NCI-H82 treated with DMSO at 0.1 percent for 48 hours (cell line): ENCODE measurements around the gene EGLN1.
"Not testable (repeated sequence)": the region's sequence is repeated elsewhere in the genome, so short reads cannot be mapped to it uniquely, and the experiment has no call there.

Source experiments
- DNase-seq: peaks from one replicate; lab custom pipeline; 2025; ENCODE audit not compliant: unreplicated experiment; lab: John Stamatoyannopoulos, UW

EGLN1 gene

GRCh38 chr1:231364192-231364591, 57.9 kb downstream of the EGLN1 start:
- no peak for DNase-seq

GRCh38 chr1:231363624-231364023, 58.5 kb downstream of the EGLN1 start:
- DNase-seq, result no peak

GRCh38 chr1:231362325-231362724, 59.8 kb downstream of the EGLN1 start:
- DNase-seq, result no peak

GRCh38 chr1:231359113-231359512, 63.0 kb downstream of the EGLN1 start:
- no peak for DNase-seq

- peak; percentile 74 for DNase-seq
These were observed 64.2 kb downstream of the EGLN1 start for GRCh38 chr1:231357831-231358354.

- no peak for DNase-seq
These were observed 64.8 kb downstream of the EGLN1 start for GRCh38 chr1:231357187-231357772.

GRCh38 chr1:231355171-231355570, 66.9 kb downstream of the EGLN1 start:
- DNase-seq, result no peak

GRCh38 chr1:231354330-231355020, 67.6 kb downstream of the EGLN1 start:
- DNase-seq, result no peak

- no peak for DNase-seq
These were observed 69.0 kb downstream of the EGLN1 start for GRCh38 chr1:231353086-231353485.

- DNase-seq, result no peak
These were observed 70.3 kb downstream of the EGLN1 start for GRCh38 chr1:231351816-231352215.

- not testable (repeated sequence) for DNase-seq
These were observed 73.2 kb downstream of the EGLN1 start for GRCh38 chr1:231348856-231349255.

GRCh38 chr1:231348442-231348841, 73.6 kb downstream of the EGLN1 start:
- DNase-seq, result no peak

GRCh38 chr1:231347961-231348360, 74.1 kb downstream of the EGLN1 start:
- DNase-seq, result no peak

- DNase-seq, result no peak
These were observed 81.6 kb downstream of the EGLN1 start for GRCh38 chr1:231340328-231341013.

- DNase-seq, result no peak
These were observed 83.6 kb downstream of the EGLN1 start, which contains the start of gene SPRTN for GRCh38 chr1:231338270-231339128. Gene SPRTN (plus strand): TSS chr1:231338293. CDS start chr1:231338384, 91 bp downstream.

GRCh38 chr1:231337472-231338269, 84.4 kb downstream of the EGLN1 start, which contains the start of gene EXOC8:
Gene EXOC8 (minus strand): TSS chr1:231337852. CDS start chr1:231337745, 107 bp downstream.
- peak; percentile 97 for DNase-seq

GRCh38 chr1:231337043-231337471, 85.0 kb downstream of the EGLN1 start:
- DNase-seq, result no peak

- no peak for DNase-seq
These were observed 86.2 kb downstream of the EGLN1 start for GRCh38 chr1:231335663-231336602.

GRCh38 chr1:231334952-231335351, 87.1 kb downstream of the EGLN1 start:
- DNase-seq, result no peak
